IPS-20b (cell line): ENCODE results near the gene GMCL1.
"Not testable (repeated sequence)": the region's sequence is repeated elsewhere in the genome, so short reads cannot be mapped to it uniquely, and the experiment has no call there.

Experiments
- H3K27ac ChIP-seq: one replicate; pipeline ENCODE4 v1.5.1; 2013; ENCODE audit warnings: low read length
- H3K27me3 ChIP-seq: 2 replicates; pipeline ENCODE4 v1.6.1; 2013; ENCODE audit warnings: mild to moderate bottlenecking, low read length, inconsistent platforms; ENCODE audit not compliant: insufficient read depth
- H3K36me3 ChIP-seq: 2 replicates; pipeline ENCODE4 v1.6.1; 2013; ENCODE audit warnings: low read depth, mild to moderate bottlenecking, inconsistent platforms, low read length, moderate library complexity; ENCODE audit not compliant: insufficient read depth
- H3K4me1 ChIP-seq: 2 replicates; pipeline ENCODE4 v1.6.1; 2013; ENCODE audit warnings: mild to moderate bottlenecking, control low read depth, inconsistent platforms, low read length, moderate library complexity; ENCODE audit not compliant: insufficient read depth
- H3K4me3 ChIP-seq: 2 replicates; pipeline ENCODE4 v1.5.1; 2013; ENCODE audit warnings: mild to moderate bottlenecking, low read length, inconsistent platforms
- H3K9ac ChIP-seq: 2 replicates; pipeline ENCODE4 v1.6.1; 2013; ENCODE audit warnings: low read depth, mild to moderate bottlenecking, inconsistent platforms, low read length, moderate library complexity
- H3K9me3 ChIP-seq: 2 replicates; pipeline ENCODE4 v1.6.1; 2013; ENCODE audit warnings: mild to moderate bottlenecking, low read depth, low read length, inconsistent platforms; ENCODE audit not compliant: insufficient read depth

GMCL1 gene

GRCh38 chr2:69796174-69796573 is 33.3 kb upstream of the GMCL1 start:
- no peaks in the 10 kb centered on the region for H3K36me3 ChIP-seq

DNA sequence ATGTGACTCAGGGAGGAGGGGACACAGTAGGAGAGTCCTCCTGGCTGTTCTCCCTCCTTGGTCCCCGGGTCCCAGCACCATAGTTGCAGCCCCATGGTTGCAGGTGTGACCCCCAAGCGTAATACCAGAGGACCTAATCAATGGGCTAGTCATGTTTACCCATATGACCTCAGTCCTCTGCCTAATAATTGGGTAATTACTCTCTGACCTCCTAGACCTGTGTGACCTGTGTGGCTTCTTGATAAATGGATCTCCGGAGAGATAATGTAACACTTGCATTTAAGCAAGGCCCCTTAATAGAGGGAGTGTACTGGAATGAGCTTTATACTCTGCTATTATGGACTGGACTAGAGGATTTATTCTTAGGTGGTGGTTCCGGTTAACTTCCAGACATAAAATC is 32.2 kb upstream of the GMCL1 start:
- Histone ChIP-seq H3K4me3 (no peak overlapping the region), H3K9me3 (no peaks in the 10 kb centered on the region), H3K4me1 (peaks cover 20% of the 10 kb centered on the region), H3K36me3 (no peaks in the 10 kb centered on the region), H3K27me3 (no peaks in the 10 kb centered on the region), H3K9ac (no peak overlapping the region), H3K27ac (no peak overlapping the region)

More at GRCh38 chr2:69796174-69796573, 33.3 kb upstream of the GMCL1 start:
- H3K27ac ChIP-seq, result no peak overlapping the region
- no peaks in the 10 kb centered on the region for H3K27me3 ChIP-seq
- no peak overlapping the region for H3K9ac ChIP-seq
- no peak overlapping the region for H3K4me3 ChIP-seq
- no peaks in the 10 kb centered on the region for H3K9me3 ChIP-seq
- H3K4me1 ChIP-seq, result peaks cover 20% of the 10 kb centered on the region

DNA sequence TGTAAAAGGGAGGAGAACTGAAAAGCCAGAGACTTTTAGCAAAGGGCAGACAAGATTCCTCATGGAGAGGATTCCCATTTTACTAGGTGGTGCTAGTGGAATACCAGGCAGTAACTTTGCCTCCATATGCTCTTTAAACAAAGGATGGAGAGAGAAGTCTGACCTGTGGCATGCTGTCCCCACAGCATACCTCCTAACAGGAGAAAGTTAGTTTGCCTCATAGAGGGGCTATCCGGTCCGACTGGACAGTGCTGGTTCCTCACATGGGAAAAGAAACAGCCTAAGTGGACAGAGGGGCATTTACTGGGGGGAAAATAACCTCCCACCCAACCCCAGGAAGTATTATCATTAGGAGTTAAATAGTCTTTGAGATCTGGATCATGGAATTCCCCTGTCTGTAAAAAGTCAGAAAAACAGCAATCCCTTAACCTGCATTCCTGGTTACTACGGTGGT is 31.6 kb upstream of the GMCL1 start:
- Histone ChIP-seq H3K27me3 (no peaks in the 10 kb centered on the region), H3K4me3 (no peak overlapping the region), H3K4me1 (peaks cover 20% of the 10 kb centered on the region), H3K27ac (no peak overlapping the region), H3K9ac (no peak overlapping the region), H3K9me3 (no peaks in the 10 kb centered on the region), H3K36me3 (no peaks in the 10 kb centered on the region)

DNA sequence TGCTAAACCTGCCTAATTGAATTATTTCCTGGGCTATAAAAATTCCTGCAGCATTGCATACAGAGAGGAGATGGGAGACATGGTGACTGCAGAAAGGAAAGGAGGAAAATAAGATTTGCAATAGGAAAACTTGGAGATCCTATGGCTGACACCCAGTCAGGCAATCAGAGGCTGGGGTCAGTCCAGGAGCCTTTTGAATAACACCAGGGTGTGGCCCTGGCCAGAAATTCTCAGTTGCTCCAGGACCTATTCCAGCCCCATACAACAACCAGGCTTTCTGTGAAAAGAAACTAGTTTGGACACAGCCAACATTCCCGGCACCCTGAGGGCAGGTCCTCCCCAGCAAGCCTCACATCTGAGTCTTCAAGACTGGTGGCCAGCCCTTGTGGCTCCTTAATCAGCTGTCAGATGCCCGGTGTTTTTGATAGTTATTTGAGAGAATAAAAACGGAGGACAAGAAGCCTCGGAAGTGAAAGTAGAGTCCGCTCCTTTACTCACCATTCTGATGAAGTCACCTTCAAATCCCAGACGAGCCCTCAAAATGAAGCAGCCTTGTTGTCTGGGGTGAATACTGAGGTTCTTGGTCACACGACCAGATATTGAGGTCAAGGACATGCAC is 31.1 kb upstream of the GMCL1 start:
- Histone ChIP-seq H3K27me3 (no peaks in the 10 kb centered on the region), H3K9ac (no peak overlapping the region), H3K9me3 (no peaks in the 10 kb centered on the region), H3K36me3 (no peaks in the 10 kb centered on the region), H3K4me3 (no peak overlapping the region), H3K27ac (no peak overlapping the region), H3K4me1 (peaks cover 20% of the 10 kb centered on the region)

DNA sequence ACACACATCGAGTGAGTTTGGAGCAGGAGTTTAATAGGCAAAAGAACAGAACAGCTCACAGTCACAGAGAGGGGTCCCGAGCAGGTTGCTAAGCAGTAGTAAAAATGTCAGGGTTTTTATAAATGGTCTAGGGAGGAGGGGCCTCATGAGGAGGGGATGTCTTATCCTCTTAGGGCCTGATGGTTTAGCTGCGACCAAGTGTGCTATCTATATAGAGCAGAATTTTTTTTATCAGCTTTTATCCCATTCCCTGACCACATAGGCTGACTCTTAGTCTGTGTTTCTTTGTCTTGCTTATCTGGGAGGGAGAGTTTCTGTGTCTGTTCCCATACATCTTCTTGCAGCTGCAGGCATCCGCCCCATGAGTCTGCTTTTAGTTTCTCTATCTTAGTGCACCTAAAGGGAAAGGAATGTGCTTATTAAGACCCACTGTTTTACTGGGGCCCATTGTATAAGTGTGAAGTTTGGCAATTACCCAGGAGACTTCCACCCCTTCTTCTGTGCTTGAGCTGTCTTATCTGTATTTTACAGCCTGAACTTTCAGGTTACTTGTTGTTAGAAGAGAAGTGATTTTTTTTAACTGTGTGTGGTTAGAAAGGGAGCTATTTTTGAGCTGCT is 30.4 kb upstream of the GMCL1 start:
- Histone ChIP-seq H3K27me3 (no peaks in the 10 kb centered on the region), H3K4me3 (no peak overlapping the region), H3K9me3 (no peaks in the 10 kb centered on the region), H3K27ac (no peak overlapping the region), H3K4me1 (peaks cover 20% of the 10 kb centered on the region), H3K9ac (no peak overlapping the region), H3K36me3 (no peaks in the 10 kb centered on the region)

- Histone ChIP-seq H3K9me3 (no peaks in the 10 kb centered on the region), H3K4me3 (no peak overlapping the region), H3K4me1 (peaks cover 20% of the 10 kb centered on the region), H3K27me3 (no peaks in the 10 kb centered on the region), H3K36me3 (no peaks in the 10 kb centered on the region), H3K27ac (no peak overlapping the region), H3K9ac (no peak overlapping the region)
Measured at GRCh38 chr2:69801745-69802290, 27.6 kb upstream of the GMCL1 start.

DNA sequence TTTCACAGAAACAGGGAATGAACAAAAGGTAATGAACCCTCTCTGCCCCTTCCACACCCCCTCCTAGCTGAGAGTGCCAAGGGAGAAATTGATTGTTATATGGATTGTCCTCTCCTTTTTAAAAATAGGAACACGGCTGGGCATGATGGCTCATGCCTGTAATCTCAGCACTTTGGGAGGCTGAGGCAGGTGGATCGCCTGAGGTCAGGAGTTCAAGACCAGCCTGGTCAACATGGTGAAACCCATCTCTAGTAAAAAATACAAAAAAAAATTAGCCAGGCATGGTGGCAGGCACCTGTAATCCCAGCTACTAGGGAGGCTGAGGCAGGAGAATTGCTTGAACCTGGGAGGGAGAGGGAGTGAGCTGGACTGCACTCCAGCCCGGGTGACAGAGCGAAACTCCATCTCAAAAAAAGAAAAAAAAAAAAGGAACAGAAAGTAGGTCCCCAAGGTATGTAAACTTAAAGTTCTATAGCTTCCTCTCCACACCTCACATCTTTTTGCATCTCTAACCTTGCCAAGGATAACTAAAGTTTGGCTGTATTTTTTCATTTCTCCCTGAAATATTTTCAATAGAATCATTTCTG is 26.6 kb upstream of the GMCL1 start:
- H3K9me3 ChIP-seq, H3K27ac ChIP-seq, H3K9ac ChIP-seq, H3K27me3 ChIP-seq, H3K4me3 ChIP-seq, H3K36me3 ChIP-seq: not testable (repeated sequence)
- H3K4me1 ChIP-seq, result peaks cover 16% of the 10 kb centered on the region

GRCh38 chr2:69804416-69804815 is 25.0 kb upstream of the GMCL1 start:
- no peaks in the 10 kb centered on the region for H3K9me3 ChIP-seq
- H3K36me3 ChIP-seq, result no peaks in the 10 kb centered on the region
- H3K27ac ChIP-seq, result no peak overlapping the region
- H3K9ac ChIP-seq, result no peak overlapping the region
- H3K4me1 ChIP-seq, result peaks cover 2% of the 10 kb centered on the region; the same call in 1 of the 2 replicates
- H3K27me3 ChIP-seq, result no peaks in the 10 kb centered on the region
- no peak overlapping the region for H3K4me3 ChIP-seq

DNA sequence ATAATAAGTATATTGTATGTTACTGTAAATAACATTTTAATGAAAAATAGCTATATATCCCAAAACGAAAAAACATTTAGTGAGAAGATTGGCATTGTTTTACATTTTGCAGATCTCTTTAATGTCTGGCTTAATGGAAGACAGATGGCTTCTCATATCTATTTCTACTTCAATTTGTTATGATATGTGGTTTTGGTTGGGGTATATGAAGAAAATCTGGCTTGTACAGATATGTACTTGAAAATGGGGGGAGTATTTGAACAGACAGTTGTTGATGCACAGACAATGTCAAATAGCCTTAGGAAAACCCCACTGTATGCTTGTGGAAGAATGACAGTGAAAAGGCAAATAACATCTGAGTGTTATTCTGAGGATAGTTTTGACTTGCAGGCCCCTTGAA is 23.6 kb upstream of the GMCL1 start:
- H3K4me1 ChIP-seq, result no peaks in the 10 kb centered on the region
- H3K9me3 ChIP-seq, result no peaks in the 10 kb centered on the region
- H3K36me3 ChIP-seq, result no peaks in the 10 kb centered on the region
- no peak overlapping the region for H3K27ac ChIP-seq
- H3K27me3 ChIP-seq, result no peaks in the 10 kb centered on the region
- no peak overlapping the region for H3K4me3 ChIP-seq
- H3K9ac ChIP-seq, result no peak overlapping the region

GRCh38 chr2:69807821-69808540 is 21.5 kb upstream of the GMCL1 start:
- Histone ChIP-seq H3K4me3 (no peak overlapping the region), H3K9ac (no peak overlapping the region), H3K27ac (no peak overlapping the region), H3K36me3 (no peaks in the 10 kb centered on the region), H3K9me3 (no peaks in the 10 kb centered on the region), H3K4me1 (no peaks in the 10 kb centered on the region), H3K27me3 (no peaks in the 10 kb centered on the region)

DNA sequence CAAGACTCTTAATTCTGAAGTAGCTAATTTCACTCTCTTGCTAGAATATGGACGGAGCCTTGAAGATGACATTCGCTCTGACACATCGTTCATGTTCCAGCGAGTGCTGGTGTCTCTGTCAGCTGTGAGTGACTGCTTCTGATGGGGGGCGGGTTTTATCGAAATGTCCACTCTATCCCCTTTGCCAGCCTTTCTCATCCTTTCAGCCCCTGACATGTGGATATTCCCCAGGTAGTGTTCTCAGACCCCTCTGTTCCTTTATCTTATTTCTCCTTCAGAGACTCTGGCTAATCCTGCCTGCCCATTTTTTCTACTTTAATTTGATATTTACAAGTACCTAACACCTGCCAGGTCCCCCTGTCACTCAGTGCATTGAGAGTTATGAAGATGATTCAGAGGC is 18.9 kb upstream of the GMCL1 start:
- Histone ChIP-seq H3K4me3 (no peak overlapping the region), H3K36me3 (no peaks in the 10 kb centered on the region), H3K27ac (no peak overlapping the region), H3K9me3 (no peaks in the 10 kb centered on the region), H3K4me1 (peaks cover 4% of the 10 kb centered on the region; the same call in 1 of the 2 replicates), H3K9ac (no peak overlapping the region), H3K27me3 (no peaks in the 10 kb centered on the region)
